Measurements from ENCODE around the gene NOP10. TPM values are rescaled to one million over a fixed set of nuclear protein-coding genes. Genes with fewer than 3 reads are reported as not detected.

NOP10 gene
- 164 and 215 TPM in 2 replicates for total RNA-seq

DNA sequence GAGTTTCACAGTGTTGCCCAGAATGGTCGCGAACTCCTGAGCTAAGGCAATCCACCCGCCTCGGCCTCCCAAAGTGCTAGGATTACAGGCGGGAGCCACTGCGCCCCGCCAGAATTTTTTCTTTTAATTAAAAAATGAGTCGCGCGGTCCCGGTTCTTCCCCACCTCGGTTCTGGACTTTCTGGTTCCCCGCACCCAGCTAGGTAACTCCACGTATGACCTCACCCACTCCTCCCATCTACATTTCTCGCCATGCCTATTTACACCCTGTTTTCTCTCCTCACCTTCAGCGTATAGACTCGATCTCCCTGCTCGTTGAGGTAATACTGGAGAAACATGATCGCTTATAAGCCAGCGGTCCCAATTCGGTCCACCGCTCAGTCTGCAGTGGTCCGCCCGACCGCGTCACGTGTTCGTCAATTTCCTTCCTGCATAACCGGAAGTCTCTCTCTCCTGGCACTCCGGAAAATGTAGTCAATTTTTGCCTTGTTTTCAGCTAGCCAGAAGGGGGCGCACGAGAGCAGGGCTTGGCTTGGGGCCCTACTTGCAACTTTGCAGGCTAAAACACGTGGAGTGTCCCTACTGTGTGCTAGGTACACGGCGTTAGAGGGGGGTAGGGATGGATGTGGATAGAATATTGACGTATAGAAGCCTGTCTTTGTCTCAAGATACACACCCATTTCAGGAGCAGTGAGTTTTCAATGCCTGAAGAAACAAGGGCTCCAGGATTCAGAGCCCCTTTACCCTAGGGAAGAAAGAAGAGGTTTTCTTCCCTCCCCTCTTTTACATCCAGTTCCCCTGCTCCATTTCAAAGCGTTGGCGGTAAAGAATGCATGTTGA lies at the start of gene NOP10, which contains the start of gene NUTM1:
Gene NOP10 (minus strand): TSS at position 400 of the 839 bp plus-strand sequence. CDS start 63 bp downstream, at position 337.
Gene NUTM1 (plus strand): TSS at position 579 of the 839 bp plus-strand sequence. CDS start 382 bp downstream, outside the sequence.

DNA sequence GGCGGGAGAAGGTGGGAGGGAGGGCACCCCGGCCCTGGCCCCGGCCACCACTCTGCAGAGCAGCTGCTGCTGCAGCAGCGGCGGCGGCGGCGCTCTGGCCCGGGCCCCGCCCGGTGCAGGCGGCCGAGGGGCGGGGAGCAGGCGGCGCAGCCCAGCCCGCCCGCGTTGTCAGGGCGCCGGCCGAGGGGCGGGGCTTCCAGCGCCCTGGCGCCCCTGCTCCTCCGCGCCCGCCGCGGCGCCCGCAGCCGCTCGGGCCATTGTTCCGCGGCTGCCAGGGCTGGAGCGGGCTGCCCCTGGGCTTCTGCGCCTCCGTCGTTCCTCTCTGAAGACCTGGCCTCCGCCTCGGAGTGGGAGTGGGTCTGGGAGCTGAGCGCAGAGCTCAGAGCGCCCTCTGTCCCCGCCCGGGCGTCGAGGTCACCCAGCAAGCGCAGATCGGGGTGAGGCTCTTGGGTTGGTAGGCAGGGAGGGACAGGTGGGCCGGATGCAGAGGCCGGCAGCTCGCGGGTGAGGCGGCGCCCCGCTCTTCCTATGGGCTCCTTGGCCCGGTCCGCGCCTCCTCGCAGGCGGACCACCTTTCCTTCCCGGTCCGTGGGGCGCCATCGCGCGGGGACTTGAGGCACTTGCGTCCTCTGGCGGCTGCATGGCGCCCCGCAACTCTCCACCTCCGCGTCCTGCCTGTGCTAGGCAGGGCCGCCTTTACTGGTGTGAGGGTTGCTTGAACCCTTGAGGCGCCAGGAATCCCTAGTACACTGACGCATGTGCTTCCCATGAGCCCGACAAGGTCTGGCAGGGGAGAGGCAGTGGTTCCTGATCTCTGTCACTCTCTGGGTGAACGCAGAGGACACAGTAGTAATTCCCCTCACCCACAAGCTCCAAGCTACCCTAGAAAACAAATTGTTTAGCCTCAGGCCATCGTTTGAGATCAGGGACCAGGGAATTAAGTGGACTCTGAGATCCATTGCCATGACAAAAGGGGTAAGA lies 24.5 kb upstream of the NOP10 start, which contains the start of gene LPCAT4:
Gene LPCAT4 (minus strand): TSS at position 96 of the 981 bp plus-strand sequence. CDS start 96 bp downstream, outside the sequence.

DNA sequence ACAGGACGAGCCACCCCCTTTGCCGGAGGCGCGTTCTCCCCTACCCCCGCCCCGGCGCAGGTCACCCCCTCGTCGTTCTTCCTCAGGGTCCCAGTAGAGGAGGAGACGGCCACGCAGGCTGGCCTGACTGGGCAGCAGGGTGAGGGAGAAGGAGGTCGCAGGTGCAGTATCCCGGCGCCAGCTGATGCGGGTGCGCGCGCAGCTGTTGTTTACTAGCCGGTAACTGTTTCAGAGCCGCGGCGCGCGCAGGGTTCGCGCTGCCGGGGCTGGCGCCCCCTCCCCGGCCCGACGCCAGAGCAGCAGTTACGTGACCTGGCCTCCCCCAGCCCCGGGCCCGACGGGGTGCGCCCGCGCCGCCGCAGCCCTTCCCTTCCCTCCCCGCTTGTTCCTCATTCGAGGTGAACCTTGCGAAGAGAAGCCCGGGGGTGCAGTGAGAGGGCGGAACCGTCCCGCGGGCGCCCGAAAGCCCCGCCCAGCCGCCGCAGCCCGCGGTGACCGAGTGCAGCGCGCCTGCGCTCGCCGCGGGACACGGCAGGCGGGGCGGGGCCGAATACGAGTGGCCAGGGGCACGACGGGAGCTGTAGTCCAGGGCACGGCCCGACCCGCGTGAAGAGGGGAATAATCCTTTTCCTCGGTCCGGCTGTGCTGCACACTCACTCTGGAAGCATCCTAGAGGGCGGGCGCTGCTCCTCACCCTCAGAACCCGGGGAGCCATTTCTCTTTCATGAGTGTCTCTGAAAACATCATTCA lies 5.2 kb downstream of the NOP10 start, which contains the start of gene SLC12A6:
Gene SLC12A6 (minus strand): TSS at position 225 of the 750 bp plus-strand sequence. CDS start 1,101 bp downstream, outside the sequence.

Small RNAs within 50 kb of the gene (small RNA-seq; reads per million reads assigned to genes)
- gene MIR1233-1 (not detected), gene RF00019 (not detected)

Other genes with a start within 250 kb of the NOP10 start
- gene EMC7, start 241.3 kb downstream of the NOP10 start, total RNA-seq: 18.8 and 24.0 TPM in 2 replicates
- 1.2 and 1.3 TPM in 2 replicates for gene PGBD4, start 241.1 kb downstream of the NOP10 start, total RNA-seq
- 40.8 and 41.2 TPM in 2 replicates for gene KATNBL1, start 133.0 kb downstream of the NOP10 start, total RNA-seq
- gene EMC4, start 118.1 kb downstream of the NOP10 start, total RNA-seq: 111 and 155 TPM in 2 replicates
- 25.9 and 26.5 TPM in 2 replicates for gene SLC12A6, start 5.4 kb downstream of the NOP10 start, total RNA-seq
- under 0.01 TPM in 1 of 2 replicates, not detected in the other for gene NUTM1, start 179 bp upstream of the NOP10 start, total RNA-seq
- gene LPCAT4, start 24.1 kb upstream of the NOP10 start, total RNA-seq: 12.0 and 15.3 TPM in 2 replicates
- 11.4 and 49.1 TPM in 2 replicates for gene GOLGA8A, start 94.7 kb upstream of the NOP10 start, total RNA-seq
- gene GOLGA8B, start 240.5 kb upstream of the NOP10 start, total RNA-seq: 53.5 and 76.9 TPM in 2 replicates

All from placental epithelial cell (primary cell).